ENCODE measurements around the gene TRPV4.

TRPV4 gene

GRCh38 chr12:109775172-109775881 lies 57.9 kb downstream of the TRPV4 start:
- peak; percentile 57 for DNase-seq

- no peak for DNase-seq
Measured at GRCh38 chr12:109773384-109774011, 59.7 kb downstream of the TRPV4 start.

- no peak for DNase-seq
Measured at GRCh38 chr12:109772622-109773321, 60.4 kb downstream of the TRPV4 start.

- DNase-seq = no peak
Measured at GRCh38 chr12:109771746-109772621, 61.2 kb downstream of the TRPV4 start.

GRCh38 chr12:109770861-109771670 lies 62.1 kb downstream of the TRPV4 start:
- DNase-seq = no peak

- no peak for DNase-seq
Measured at GRCh38 chr12:109770104-109770860, 62.9 kb downstream of the TRPV4 start.

GRCh38 chr12:109768901-109769670 lies 64.1 kb downstream of the TRPV4 start:
- no peak for DNase-seq

GRCh38 chr12:109767991-109768900 lies 65.0 kb downstream of the TRPV4 start:
- no peak for DNase-seq

- no peak for DNase-seq
Measured at GRCh38 chr12:109767456-109767855, 65.7 kb downstream of the TRPV4 start.

- no peak for DNase-seq
Measured at GRCh38 chr12:109766251-109766778, 66.9 kb downstream of the TRPV4 start.

GRCh38 chr12:109765446-109765810 lies 67.8 kb downstream of the TRPV4 start:
- DNase-seq = no peak

GRCh38 chr12:109764776-109765445 lies 68.3 kb downstream of the TRPV4 start:
- DNase-seq = no peak

- no peak for DNase-seq
Measured at GRCh38 chr12:109764123-109764522, 69.1 kb downstream of the TRPV4 start.

GRCh38 chr12:109763201-109763841 lies 69.9 kb downstream of the TRPV4 start:
- no peak for DNase-seq

- DNase-seq = no peak
Measured at GRCh38 chr12:109762673-109763191, 70.5 kb downstream of the TRPV4 start.

GRCh38 chr12:109762071-109762672 lies 71.0 kb downstream of the TRPV4 start:
- no peak for DNase-seq

Measured in NCI-H2029 (cell line).